C4-2B (cell line): ENCODE data around the gene SSR1.
"Not testable (repeated sequence)": the region's sequence is repeated elsewhere in the genome, so short reads cannot be mapped to it uniquely, and the experiment has no call there.

Source experiments
- H3K27ac ChIP-seq: fragments of 450-650 bp; 2 replicates; pipeline ENCODE4 v1.5.1; 2017
- CTCF ChIP-seq: fragments of 450-650 bp; conservative IDR thresholded peaks from 2 replicates; pipeline ENCODE4 v1.5.1; 2017; ENCODE audit warnings: mild to moderate bottlenecking
- ZFX ChIP-seq: fragments of 450-650 bp; IDR thresholded peaks from 2 replicates; pipeline ENCODE4 v1.6.1; 2017

The SSR1 gene

GRCh38 chr6:7264041-7264440 is 49.0 kb downstream of the SSR1 start:
- H3K27ac ChIP-seq = no peak overlapping the region
- no peak for TF ChIP-seq CTCF
- no peak for TF ChIP-seq ZFX

GRCh38 chr6:7263519-7263805 is 49.5 kb downstream of the SSR1 start:
- not testable (repeated sequence) for H3K27ac ChIP-seq

GRCh38 chr6:7262746-7263518 is 50.1 kb downstream of the SSR1 start:
- H3K27ac ChIP-seq = no peak overlapping the region
- TF ChIP-seq CTCF (no peak), ZFX (no peak)

GRCh38 chr6:7261852-7262461 is 51.0 kb downstream of the SSR1 start:
- TF ChIP-seq ZFX = no peak
- TF ChIP-seq CTCF = no peak
- peak overlapping the region; percentile 83 for H3K27ac ChIP-seq

- peak overlapping the region; percentile 83 for H3K27ac ChIP-seq
- TF ChIP-seq CTCF (no peak), ZFX (0 out of 2 replicates have a peak, but pooled peaks have one; percentile 15)
Observed at GRCh38 chr6:7261032-7261841, 51.8 kb downstream of the SSR1 start.

- TF ChIP-seq CTCF (no peak), ZFX (no peak)
- H3K27ac ChIP-seq = peak overlapping the region; percentile 83
Observed at GRCh38 chr6:7260291-7261031, 52.5 kb downstream of the SSR1 start.

- no peak for TF ChIP-seq CTCF
- no peak for TF ChIP-seq ZFX
- no peak overlapping the region for H3K27ac ChIP-seq
Observed at GRCh38 chr6:7258231-7258763, 54.7 kb downstream of the SSR1 start.
